COLO829 (cell line): ENCODE measurements around the gene H2BW1.
"Not testable (repeated sequence)": the region's sequence is repeated elsewhere in the genome, so short reads cannot be mapped to it uniquely, and the experiment has no call there.

Experiments
- DNase-seq: peaks from one replicate; pipeline ENCODE4 v3.0.0; 2012; ENCODE audit warnings: low spot score

H2BW1 gene, protein sequence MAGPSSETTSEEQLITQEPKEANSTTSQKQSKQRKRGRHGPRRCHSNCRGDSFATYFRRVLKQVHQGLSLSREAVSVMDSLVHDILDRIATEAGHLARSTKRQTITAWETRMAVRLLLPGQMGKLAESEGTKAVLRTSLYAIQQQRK

GRCh38 chrX:104013606-104014005 is at the start of gene H2BW1:
TSS of gene H2BW1 (minus strand) at chrX:104013708. CDS start at chrX:104013576, 132 bp downstream.
- no peak for DNase-seq

DNA sequence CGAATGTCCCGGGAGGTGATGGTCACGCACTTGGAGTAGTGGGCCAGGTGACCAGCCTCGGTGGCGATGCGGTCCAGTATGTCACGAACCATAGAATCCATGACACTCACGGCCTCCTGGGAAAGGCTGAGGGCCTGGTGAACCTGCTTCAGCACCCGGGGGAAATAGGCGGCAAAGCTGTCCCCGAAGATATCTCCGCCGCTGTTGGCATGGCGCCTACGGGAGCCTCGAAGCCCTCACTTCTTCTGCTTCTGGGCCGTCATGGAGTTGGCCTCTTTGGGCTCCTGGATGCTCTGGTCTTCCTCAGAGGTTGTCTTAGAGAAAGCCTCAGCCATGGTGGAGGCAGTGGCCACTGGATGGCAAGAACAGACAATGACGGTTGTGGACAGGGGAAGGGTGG is 49.1 kb upstream of the H2BW1 start:
- not testable (repeated sequence) for DNase-seq

GRCh38 chrX:104054956-104055355 is 41.4 kb upstream of the H2BW1 start:
- not testable (repeated sequence) for DNase-seq

- DNase-seq: no peak
Measured at GRCh38 chrX:104047171-104047570, 33.7 kb upstream of the H2BW1 start.

DNA sequence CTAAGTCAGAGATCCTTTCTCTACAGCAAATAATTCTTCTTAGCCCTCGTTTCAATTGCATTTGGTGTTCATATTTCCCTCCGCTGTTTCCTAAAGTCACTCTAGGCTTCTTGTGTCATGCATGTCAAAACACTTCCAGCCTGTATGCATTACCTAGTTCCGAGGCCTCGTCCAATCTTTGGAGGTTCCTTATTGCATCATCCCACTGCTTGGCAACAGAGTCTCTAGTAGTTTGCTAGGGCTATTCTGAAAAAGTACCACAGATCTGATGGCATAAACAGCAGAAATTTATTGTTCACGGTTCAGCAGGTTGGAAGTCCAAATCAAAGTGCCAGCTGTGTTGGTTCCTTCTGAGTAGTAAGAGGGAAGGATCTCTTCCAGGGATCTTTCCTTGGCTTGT is 32.1 kb upstream of the H2BW1 start:
- DNase-seq: no peak

- DNase-seq: no peak
Measured at GRCh38 chrX:104041003-104041402, 27.5 kb upstream of the H2BW1 start.

DNA sequence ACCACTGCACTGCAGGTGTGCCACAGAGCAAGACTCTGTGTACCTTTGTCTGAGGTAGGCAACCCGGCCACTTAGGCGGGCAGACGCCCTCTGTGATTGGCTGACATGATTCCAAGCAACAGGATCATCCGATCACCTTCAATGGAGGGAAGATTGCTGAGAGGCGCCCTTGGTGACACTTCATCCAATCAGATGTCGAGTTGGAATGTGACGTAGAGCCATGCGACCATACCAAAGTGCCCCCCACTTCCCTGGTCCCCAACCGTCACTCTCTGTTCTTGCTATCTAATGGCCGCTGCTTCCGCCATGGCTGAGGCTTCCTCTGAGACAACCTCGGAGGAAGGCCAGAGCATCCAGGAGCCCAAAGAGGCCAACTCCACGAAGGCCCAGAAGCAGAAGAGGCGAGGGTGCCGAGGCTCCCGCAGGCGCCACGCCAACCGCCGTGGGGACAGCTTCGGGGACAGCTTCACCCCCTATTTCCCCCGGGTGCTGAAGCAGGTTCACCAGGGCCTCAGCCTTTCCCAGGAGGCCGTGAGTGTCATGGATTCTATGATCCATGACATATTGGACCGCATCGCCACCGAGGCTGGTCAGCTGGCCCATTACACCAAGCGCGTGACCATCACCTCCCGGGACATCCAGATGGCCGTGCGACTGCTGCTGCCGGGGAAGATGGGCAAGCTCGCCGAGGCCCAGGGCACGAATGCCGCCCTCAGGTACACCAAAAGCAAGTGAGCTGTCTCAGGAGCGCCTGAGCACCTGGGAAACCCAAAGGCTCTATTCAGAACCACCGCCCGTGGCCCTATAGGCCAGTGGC is 26.4 kb upstream of the H2BW1 start, which contains the start of gene H2BW2:
TSS of gene H2BW2 (plus strand) at position 268 of the 817 bp plus-strand sequence. CDS start at position 307, 39 bp downstream.
- no peak for DNase-seq

DNA sequence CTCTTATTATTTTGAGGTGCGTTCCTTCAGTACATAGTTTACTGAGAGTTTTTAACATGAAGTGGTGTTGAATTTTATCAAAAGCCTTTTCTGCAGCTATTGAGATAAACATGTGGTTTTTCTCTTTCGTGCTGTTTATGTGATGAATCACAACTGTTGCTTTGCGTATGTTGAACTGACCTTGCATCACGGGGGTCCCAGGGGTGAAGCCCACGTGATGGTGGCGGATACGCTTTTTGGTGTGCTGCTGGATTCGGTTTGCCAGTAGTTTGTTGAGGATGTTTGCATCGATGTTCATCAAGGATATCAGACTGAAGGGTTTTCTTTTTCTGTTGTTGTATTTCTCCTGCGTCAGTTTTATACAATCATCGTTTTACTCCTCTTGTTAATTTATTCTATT is 4.6 kb upstream of the H2BW1 start:
- no peak for DNase-seq

- not testable (repeated sequence) for DNase-seq
Measured at GRCh38 chrX:104015576-104015975, 2.1 kb upstream of the H2BW1 start.

DNA sequence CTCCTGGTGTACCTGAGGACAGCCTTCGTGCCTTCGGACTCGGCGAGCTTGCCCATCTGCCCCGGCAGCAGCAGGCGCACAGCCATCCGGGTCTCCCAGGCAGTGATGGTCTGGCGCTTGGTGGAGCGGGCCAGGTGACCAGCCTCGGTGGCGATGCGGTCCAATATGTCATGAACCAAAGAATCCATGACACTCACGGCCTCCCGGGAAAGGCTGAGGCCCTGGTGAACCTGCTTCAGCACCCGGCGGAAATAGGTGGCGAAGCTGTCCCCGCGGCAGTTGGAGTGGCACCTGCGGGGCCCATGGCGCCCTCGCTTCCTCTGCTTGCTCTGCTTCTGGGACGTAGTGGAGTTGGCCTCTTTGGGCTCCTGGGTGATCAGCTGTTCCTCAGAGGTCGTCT is 350 bp downstream of the H2BW1 start:
- DNase-seq: no peak

GRCh38 chrX:104008831-104009230 is 4.7 kb downstream of the H2BW1 start:
- DNase-seq: no peak

GRCh38 chrX:103999234-103999633 is 14.3 kb downstream of the H2BW1 start:
- DNase-seq: no peak

GRCh38 chrX:103983508-103983907 is 30.0 kb downstream of the H2BW1 start:
- DNase-seq: not testable (repeated sequence)

DNA sequence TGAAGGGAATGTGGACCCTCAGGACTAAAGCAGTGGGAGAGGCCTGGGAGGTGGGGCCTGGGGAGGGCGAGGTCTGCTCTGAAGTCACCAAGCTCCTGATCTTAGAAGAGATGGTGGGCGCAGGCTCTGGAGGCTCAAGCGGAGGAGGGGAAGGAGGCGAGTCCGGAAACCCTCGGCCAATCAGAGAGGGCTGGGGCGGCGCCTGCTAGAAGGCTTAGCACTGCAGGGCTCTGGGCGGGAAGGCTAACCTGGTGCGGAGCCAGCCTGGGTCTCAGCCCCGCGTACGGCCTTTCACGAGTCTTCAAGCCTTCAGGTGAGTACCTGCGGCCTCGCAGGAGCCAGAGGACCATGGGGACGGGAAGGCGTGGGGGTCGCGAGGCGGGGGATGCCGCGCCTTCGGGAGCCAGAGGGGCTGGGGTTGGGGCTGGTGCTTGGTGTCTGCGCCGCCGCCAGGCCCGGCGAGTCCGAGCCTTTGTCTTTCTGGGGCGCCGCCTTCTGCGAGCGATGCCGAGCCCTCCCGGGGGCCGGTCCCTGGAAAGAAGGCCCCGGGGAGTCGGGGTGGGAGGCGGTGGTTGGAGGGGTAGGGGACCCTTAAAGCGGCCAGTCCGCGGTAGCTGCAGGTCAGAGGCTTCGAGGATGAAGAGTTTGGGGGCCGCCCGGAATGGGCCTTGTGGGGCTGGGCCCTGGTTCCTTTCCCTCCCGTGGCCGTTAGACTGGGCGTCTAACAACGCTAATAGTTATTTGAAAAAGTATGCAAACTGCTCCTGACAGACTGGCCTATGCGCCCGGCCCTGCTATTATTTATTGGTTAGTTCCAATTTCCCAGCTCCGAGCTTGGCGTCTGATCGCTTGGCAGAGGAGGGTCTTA is 50.9 kb downstream of the H2BW1 start, which contains the start of gene TMSB15B:
TSS of gene TMSB15B (plus strand) at position 217 of the 868 bp plus-strand sequence.
- not testable (repeated sequence) for DNase-seq
